Activated CD8-positive, alpha-beta memory T cell treated with anti-CD3 and anti-CD28 coated beads for 1 hour (primary cell): ENCODE measurements around the gene TBX15.

Experiments used
- DNase-seq, 2 donors: peaks; one replicate each; pipeline ENCODE4 v3.0.0-alpha.2; 2020; ENCODE audit warnings: low read depth in 1 of 2; ENCODE audit errors: extremely low read depth in 1 of 2

The TBX15 gene

DNA sequence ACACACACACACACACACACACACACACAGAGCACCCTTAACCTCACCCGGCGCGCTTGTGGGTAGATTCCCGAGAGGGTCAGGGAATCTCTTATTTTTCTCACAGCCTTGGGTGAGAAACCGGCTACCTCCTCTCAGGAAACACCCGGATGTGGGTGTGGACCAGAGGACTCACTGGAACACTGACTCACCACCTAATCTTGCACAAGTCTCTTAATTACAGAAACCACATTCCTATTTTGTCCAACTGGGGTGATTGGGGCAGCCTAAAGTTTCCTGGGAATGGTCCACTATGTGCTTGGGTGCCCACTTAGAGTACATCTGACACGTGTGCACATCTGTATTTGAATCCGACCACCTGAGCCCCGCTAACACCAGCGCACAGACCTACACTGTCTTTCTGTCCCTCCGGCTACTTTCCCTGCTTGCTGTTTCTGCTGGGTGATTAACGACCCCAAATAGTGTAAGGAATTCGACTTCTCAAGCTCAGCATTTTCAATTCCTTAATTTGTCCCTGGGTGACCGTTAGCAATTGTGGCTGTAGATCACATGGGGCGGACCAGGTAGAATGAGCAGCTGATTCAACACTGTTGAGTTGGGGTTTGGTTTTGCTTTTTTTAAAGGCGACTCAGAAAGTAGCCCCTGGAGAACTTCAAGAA lies 14.0 kb upstream of the TBX15 start:
- no peak for DNase-seq

- DNase-seq, result no peak
Observed at GRCh38 chr1:119001181-119002027, 13.3 kb upstream of the TBX15 start.

GRCh38 chr1:119000371-119001180 lies 12.4 kb upstream of the TBX15 start:
- no peak for DNase-seq

- no peak for DNase-seq
Observed at GRCh38 chr1:118999348-119000071, 11.4 kb upstream of the TBX15 start.

DNA sequence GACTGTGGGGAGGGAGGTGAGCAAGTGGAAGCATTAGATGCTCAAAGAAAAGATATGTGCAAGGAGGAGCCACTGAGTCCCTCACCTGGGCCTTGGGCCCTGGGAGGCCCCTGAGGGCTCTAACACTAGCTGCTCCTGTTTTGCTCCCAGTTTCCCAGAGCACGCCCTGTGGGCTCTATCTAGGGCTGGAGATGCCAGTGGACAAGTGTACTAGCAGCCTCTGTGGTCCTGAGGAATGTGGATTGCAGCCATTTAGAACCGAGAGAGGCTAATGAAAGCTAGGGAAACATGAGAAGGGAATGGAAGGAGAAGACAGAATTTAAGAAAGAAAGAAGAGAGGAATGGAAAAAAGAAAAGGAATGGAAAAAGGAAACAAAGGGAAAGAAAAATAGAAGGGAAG lies 10.0 kb upstream of the TBX15 start:
- no peak for DNase-seq

DNA sequence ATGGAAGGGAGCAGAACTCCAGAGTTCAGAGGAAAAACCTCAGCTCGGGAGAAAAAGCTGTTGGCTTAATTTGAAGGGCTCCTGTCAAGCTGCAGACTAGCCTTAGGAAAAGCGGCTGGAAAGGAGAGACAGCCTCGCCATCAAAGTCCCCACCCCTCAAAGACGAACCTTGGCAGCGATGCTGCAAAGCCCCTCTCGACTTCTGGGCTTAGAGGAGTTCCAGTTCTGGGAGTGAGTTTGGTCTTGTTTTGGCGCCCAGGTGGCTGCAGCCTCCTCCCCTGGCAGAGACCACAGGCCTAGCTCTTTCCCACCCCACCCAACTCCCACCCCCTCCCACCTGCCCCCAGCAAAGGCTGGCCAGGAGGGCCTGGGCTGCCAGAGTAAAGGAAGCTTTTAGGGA lies 9.1 kb upstream of the TBX15 start:
- no peak for DNase-seq

GRCh38 chr1:118995312-118996016 lies 7.3 kb upstream of the TBX15 start:
- no peak for DNase-seq

DNA sequence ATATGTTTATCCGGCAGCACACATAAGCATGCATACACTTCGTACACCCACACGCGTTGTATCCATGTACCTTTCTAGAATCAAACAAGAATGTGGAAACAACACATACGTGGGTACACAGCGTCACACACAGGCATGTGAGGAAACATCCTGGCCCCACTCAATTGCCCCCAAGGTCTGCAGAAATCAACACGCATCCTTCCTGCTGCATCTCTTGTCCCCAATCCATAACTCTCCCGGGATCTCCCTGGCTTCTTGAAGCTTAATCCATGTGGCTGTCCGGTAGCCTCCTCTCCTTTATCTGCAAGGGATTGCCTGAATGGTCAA lies 5.5 kb upstream of the TBX15 start:
- DNase-seq, result no peak

DNA sequence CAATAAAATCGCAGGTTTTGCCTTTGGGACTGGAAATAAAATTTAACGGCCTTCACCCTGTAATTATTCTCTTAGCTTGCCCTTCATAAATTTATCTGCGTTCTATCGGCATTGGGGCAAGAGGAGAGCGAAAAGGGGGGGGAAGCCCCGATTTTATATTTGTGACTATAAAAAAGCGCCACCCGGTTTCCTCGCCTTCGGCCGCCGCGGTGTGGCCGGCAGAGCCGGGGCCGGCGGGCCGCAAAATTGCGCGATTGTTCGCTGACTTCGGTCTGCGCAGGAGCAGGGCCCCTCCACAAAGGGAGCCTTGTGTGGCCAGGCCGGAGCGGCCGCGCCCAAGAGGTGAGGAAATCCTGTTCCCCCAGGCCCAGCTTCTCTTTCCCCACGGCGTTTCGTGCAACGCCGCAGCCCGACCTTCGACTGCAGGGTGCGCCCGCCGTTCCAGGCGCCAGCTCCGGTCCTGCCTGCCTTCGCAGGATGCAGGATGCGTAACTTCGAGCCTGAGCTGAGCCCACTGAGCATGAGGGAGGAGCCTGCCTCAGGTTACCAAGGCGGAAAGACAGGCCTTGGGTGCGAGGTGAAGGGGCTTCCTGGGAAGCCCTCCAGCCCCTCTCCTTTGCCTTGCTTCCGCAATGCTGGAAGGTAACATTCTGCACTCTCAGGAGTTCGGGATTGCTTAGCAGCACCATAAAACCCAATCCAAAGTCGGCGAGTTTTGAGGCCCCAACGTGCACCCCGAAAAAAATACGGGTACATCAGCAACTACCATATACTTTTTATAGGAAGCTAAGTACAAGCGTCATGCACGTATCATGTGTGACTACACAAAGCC lies 4.9 kb upstream of the TBX15 start:
- no peak for DNase-seq

DNA sequence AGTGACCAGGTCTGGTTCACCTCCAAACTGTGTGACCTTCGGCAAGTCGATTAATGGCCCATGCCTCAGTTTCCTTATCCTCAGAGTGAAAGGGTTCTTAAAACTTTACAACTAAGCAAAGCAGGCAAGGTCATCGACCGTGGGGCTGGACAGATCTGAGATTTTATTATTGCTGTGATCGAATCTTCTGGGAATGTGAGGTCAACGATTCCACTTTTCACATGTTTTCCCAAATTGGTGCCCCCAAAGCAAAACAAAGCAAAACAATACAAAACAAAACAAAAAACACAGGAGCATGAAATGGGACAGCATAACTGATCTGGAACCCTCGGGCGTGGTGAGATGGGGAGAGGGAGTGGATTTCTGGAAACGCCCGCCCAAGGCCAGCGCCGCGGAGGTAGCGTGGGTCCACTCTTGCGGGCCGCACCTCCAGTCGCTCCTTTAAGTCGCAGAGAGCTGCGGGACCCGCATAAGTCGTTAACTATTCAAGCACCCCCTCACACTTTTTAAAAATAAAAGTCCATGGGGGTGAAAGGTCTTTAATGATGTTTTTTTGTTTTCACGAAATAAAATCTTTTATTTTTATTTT lies 4.2 kb upstream of the TBX15 start:
- no peak for DNase-seq

DNA sequence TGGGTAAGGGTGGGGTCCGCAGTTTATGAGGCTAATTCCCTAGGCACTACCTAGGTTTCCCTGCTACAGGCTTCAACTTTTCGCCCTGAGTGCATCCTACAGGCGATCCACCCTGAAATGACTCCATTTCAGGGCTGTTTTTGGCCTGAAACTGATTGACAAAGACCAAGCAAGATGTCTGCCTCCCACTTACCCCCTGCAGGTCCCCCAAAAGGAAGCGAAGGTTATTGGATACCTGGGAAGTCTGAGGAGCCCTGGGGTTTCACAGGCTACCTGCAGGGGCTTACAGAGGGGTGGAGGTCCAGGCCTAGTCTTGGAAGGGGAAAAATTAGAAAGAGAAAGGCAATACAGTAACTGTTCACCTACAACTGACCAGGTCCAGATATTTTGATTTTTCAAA lies 3.3 kb upstream of the TBX15 start:
- DNase-seq, result no peak

- DNase-seq, result no peak
Observed at GRCh38 chr1:118990513-118991152, 2.5 kb upstream of the TBX15 start.

GRCh38 chr1:118989878-118990378 lies 1.8 kb upstream of the TBX15 start:
- no peak for DNase-seq

- DNase-seq, result no peak
Observed at GRCh38 chr1:118989006-118989815, 1.1 kb upstream of the TBX15 start.

DNA sequence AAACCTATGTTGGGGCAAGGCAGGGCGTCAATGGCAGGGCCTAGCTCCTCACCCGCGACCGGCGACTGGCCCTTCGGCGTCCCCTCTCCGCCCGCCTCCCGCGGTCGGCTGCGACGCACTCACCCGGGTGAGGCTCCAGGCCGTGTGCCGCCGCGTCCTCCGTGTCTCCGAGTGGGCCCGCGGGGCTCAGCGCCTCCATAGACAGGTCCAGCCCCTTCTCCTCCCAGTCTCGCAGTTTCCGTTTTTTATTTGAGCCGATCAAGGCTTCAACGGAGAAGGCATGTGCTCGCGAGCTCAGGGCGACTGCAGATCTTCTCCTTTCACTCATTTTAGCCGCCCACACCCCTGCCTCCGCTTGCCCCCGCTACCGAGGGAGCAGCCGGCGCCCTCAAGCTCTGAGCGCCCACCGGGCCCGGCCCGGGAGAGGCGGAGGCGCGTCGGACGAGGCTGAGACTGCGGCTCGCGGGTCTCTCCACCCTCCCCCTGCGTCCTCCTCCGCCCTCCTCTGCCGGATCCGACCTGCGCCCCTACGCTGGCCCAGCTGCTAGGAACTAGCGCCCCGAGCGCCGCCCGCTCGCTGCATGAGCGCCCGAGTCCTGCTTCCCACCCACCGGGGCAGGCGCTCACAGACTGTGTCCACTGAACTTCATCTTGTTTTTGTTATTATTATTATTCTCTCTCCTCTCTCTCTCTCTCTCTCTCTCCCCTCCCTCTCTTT lies 516 bp downstream of the TBX15 start:
- no peak for DNase-seq

GRCh38 chr1:118986555-118987467 lies 1.3 kb downstream of the TBX15 start:
- DNase-seq, result no peak
